Hypothalamus (tissue), 51 donors: ENCODE measurements around the gene SIGLEC8.

Experiments used
- DNase-seq, 51 donors: peaks; one replicate each; lab custom pipeline; 2025; lab: John Stamatoyannopoulos, UW

SIGLEC8 gene

DNA sequence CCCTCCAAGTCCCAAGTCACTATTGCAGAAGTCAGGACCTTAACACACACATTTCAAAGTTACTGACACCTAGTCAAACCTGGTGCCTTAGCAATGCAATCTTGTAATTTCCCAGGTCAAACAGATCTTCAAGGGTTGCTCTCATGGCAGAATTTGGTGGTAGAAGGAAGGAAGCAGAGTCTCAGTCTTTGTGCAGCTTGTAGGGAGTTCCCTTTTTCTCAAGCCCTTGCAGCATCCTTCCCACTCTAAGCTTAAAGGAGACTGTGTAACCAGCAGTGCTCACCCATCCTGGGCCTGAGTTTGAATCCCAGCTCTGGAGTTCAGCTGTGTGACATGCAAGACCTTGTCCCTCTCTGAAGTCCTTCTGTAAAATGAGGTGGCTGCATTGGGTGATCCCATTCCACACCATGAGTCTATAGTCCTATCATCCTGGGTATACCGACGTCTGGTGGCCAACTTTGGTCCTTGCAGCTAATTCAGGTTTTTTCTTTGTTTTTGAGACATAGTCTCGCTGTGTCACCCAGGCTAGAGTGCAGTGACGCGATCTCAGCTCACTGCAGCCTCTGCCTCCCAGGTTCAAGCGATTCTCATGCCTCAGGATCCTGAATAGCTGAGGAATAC is 50.6 kb downstream of the SIGLEC8 start:
- DNase-seq: no peak

DNA sequence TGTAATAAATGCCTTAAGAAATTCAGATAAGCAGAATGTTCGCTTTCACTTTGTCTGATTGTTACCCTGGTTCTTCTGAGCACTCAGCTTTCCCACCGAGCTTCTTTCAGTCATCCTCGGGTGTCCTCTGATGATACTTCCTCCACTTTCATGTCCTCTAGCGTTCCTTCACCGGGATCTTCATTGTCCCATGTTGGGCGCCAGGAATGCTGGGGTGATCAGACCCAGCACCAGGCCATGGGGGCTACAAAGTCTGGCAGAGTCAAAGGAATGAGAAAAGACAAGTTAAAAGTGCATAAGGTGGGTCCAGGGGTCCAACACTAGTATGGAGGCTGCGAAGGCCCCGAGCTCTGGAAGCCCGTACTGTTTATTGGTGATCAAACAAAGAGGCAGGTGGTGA is 56.1 kb downstream of the SIGLEC8 start:
- DNase-seq: no peak
